Activated CD4-positive, alpha-beta T cell treated with anti-CD3 and anti-CD28 coated beads for 48 hours (primary cell): ENCODE measurements around the gene OSBPL8.
"Not testable (repeated sequence)": the region's sequence is repeated elsewhere in the genome, so short reads cannot be mapped to it uniquely, and the experiment has no call there.

ENCODE experiments used
- DNase-seq: peaks from one replicate; pipeline ENCODE4 v3.0.0-alpha.2; 2020

OSBPL8 gene

GRCh38 chr12:76410781-76411180 lies 148.8 kb downstream of the OSBPL8 start:
- no peak for DNase-seq

GRCh38 chr12:76410371-76410770 lies 149.2 kb downstream of the OSBPL8 start:
- DNase-seq = no peak

DNA sequence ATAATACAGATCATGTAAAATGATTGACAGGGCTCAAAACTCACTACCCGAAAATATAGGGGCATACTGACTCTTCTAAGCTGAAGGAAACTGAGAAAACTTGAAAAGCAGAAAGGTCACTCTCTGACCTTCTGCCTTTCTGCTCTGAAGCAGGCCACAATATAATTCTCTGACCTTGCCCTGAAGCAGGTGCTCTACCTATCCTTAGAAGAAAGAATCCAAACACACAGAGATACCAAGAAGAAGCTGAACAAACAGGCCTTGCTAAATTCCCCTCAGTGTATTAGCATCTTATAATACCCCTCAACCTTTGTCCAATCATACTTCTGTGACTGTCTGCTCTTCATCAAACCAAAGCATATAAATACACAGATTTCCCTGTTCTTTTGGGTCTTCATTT lies 150.5 kb downstream of the OSBPL8 start:
- no peak for DNase-seq

- no peak for DNase-seq
These were observed 151.9 kb downstream of the OSBPL8 start for GRCh38 chr12:76407710-76408109.

DNA sequence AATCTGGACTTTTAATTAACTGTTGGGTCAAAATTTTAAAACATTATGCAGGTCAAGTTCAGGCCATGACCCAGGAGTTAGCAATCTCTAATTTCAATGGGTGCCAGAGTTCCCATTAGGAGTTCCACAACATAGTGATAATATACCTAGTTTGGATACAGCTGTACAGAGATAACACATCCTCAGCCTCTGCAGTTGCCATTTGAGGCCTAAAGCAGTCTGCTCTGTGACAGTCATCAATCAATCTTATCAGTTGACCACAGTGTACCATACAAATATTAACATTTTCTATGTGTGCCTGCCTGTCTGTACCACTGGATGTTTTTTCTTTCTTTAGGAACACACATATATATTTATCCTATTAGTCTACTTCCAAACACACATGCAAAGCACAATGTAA lies 157.3 kb downstream of the OSBPL8 start:
- no peak for DNase-seq

GRCh38 chr12:76400136-76400535 lies 159.4 kb downstream of the OSBPL8 start:
- no peak for DNase-seq

GRCh38 chr12:76399040-76399439 lies 160.5 kb downstream of the OSBPL8 start:
- no peak for DNase-seq

GRCh38 chr12:76398106-76398505 lies 161.5 kb downstream of the OSBPL8 start:
- no peak for DNase-seq

DNA sequence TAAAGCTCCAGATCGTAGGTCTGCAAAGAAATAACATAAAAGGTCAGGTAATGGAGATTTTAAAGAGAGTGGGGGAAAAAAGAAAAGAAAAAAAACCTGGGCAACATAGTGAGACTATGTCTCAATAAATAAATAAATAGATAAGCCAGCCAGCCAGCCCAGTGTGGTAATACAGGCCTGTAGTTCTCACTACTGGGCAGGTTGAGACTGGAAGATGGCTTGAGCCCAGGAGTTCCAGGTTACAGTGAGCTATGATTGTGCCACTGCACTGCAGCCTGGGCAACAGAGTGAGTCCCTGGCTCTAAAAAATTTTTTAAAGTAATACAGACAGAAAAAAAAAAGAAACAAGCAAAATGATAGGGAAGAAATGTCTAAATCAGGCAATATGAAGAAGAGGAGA lies 168.1 kb downstream of the OSBPL8 start:
- no peak for DNase-seq

GRCh38 chr12:76387614-76388013 lies 172.0 kb downstream of the OSBPL8 start:
- DNase-seq = no peak

GRCh38 chr12:76384560-76384959 lies 175.0 kb downstream of the OSBPL8 start:
- DNase-seq = no peak

- no peak for DNase-seq
These were observed 175.6 kb downstream of the OSBPL8 start for GRCh38 chr12:76383988-76384387.

DNA sequence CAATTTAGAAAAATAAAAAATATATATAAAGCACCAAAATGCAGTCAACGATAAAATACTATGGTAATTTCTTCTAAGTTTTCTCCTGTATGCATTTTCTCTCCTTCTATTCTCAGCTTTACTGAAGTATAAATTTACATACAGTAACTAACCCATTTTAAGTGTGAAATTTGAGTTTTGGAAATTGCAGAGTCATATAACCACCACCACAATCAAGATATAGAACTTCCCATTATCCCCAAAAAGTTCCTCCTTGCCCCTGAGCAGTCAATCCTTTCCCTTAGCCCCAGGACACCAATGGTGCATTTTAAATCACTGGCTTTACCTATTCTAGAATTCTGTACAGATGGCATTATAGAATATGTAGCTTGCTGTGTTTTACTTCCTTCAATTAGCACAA lies 180.3 kb downstream of the OSBPL8 start:
- DNase-seq = no peak

GRCh38 chr12:76376876-76377275 lies 182.7 kb downstream of the OSBPL8 start:
- DNase-seq = not testable (repeated sequence)

DNA sequence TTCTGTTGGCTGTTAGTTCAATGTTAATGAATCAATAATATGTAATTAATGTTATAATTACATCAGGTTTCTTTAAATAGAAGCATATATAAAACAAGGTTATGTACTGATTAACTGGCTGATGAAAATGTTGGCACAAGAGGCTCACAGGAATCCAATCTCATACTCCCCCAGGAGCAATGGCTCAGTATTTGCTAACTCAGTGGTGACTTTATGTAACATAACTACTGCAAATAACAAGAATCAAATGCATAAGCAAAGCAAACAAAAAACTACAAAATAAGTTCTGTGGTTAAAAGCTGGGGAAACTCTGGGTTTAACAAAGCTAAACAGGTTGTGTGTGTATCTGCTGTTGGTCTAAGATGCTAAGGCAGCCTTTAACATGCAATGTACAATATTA lies 183.6 kb downstream of the OSBPL8 start:
- no peak for DNase-seq

DNA sequence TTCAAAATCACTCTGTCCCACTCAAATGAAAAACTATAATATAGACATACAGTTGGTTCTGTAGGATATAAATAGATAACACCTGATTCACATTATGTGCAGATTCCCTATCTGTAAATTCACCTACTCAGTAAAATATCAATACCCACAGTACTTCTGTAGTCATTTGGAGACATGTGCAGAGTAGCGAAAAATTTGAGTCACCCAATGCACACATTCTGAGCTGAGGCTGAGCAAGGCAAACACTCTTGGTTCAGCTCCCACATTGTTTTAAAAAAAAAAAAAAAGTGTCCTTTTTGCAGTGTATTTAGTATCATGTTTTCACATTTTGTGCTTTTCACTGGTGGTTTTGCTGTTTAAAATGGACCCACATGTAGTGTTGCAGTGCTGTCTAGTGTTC lies 184.1 kb downstream of the OSBPL8 start:
- peak; percentile 5 for DNase-seq

GRCh38 chr12:76374386-76375020 lies 185.1 kb downstream of the OSBPL8 start:
- DNase-seq = no peak

- no peak for DNase-seq
These were observed 191.3 kb downstream of the OSBPL8 start for GRCh38 chr12:76368230-76368629.

DNA sequence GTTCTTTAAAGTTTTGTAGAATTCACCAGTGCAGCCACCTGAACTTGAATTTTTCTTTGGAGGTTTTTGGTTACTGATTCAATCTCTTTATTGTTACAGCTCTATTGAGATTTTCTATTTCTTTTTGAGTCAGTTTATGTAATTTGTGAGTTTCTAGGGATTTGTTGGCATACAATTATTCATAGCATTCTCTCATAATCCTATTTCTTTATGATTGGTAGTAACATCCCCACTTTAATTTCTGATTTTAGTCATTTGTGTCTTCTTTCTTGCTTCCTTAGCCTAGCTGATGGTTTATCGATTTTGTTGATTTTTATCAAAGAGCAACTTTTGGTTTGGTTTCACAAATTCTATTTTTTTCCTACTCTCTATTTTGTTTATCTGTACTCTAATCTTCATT lies 193.4 kb downstream of the OSBPL8 start:
- no peak for DNase-seq

DNA sequence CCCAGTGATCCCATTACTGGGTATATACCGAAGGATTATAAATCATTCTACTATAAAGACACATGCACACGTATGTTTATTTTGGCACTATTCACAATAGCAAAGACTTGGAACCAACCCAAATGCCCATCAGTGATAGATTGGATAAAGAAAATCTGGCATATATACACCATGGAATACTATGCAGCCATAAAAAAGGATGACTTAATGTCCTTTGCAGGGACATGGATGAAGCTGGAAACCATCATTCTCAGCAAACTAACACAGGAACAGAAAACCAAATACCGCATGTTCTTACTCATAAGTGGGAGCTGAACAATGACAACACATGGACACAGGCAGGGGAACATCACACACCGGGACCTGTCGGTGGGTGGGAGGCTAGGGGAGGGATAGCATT lies 195.4 kb downstream of the OSBPL8 start:
- DNase-seq = not testable (repeated sequence)

DNA sequence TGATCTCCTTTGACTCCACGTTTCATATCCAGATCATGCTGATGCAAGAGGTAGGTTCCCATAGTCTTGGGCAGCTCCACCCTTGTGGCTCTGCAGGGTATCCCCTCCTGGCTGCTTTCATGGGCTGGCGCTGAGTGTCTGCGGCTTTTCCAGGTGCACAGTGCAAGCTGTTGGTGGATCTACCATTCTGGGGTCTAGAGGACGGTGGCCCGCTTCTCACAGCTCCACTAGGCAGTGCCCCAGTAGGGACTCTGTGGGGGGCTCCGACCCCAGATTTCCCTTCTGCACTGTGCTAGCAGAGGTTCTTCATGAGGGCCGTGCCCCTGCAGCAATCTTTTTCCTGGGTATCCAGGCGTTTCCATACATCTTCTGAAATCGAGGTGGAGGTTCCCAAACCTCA lies 199.3 kb downstream of the OSBPL8 start:
- DNase-seq = no peak

GRCh38 chr12:76356071-76356470 lies 203.5 kb downstream of the OSBPL8 start:
- no peak for DNase-seq

DNA sequence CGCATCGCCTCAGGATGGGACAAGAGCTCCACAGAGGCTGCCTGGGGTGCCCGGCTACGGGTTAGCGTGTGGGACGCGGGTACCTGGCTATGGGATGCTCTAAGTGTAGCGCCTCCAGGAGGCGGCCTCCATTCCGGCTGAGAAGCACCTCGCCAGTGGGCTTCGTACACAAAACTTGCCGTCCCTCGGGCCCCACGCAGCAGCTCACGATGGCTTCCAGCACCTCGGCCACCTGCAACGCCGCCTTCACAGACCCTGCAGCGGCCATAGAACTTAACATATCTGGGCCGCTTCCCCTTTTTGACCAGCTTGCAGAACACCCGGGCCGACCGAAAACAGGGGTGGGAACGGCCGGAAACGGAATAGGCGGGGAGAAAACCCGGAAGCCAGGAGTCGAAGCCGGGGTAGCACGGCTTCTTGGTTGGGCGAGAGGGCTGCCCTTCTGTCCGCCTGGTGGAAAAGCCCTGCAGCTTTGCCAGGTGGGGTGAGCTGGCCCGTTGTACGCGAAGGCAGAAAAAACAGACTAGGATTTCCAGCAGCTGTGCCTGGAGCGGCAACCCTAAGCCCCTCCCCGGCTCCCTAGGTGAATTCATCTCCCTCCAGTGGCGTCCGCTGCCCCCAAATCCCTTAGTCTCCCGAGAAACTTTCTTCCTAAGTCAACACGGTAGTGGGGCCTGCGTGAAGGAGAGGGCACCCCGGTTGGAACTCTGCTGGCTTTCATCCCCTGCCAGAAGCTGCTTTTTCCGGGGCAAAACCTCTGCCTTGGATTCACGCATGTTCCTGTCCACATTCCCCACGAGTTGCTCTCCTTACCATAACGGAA lies 211.3 kb downstream of the OSBPL8 start, which contains the start of gene BBS10:
Gene BBS10, minus strand, starts transcription at position 337 of the 823 bp plus-strand sequence. Its CDS starts 57 bp downstream, at position 280.
- DNase-seq = peak; percentile 91

- peak; percentile 42 for DNase-seq
These were observed 212.7 kb downstream of the OSBPL8 start for GRCh38 chr12:76346798-76347420.
